Loucy (cell line): ENCODE measurements around the gene LCT.

ENCODE experiments used
- CTCF ChIP-seq: fragments of 200-600 bp; sonication (generic); conservative IDR thresholded peaks from 2 replicates; pipeline ENCODE4 v1.5.1; 2014; ENCODE audit warnings: mild to moderate bottlenecking, antibody characterized with exemption, low read length
- EZH2phosphoT487 ChIP-seq: fragments of 200-600 bp; IDR thresholded peaks from 2 replicates; pipeline ENCODE4 v1.6.1; 2018; ENCODE audit warnings: antibody characterized with exemption, mild to moderate bottlenecking, moderate library complexity, borderline replicate concordance

DNA sequence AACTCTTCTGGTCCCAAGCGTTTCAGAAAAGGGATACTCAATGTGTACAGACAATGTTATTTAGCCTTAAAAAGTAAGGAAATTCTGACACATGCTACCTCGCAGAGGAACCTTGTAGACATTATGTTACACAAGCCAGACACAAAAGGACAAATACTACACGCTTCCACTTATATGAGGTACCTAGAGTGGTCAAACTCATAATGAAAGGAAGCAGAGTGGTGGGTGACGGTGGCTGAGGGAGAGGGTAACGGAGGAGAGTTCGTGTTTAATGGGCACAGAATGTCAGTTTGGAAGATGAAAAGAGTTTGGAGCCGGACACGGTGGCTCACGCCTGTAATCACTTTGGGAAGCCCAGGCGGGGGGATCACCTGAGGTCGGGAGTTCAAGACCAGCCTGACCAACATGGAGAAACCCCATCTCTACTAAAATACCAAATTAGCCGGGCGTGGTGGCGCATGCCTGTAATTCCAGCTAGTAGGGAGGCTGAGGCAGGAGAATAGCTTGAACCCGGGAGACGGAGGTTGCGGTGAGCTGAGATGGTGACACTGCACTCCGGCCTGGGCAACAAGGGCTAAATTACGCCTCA, 37.9 kb upstream of the LCT start:
- TF ChIP-seq CTCF = no peak
- TF ChIP-seq EZH2phosphoT487 = no peak
